ENCODE measurements around the gene MUSK.
"Not testable (repeated sequence)": the region's sequence is repeated elsewhere in the genome, so short reads cannot be mapped to it uniquely, and the experiment has no call there.

Gene MUSK

GRCh38 chr9:110820381-110820780 is 151.8 kb downstream of the MUSK start:
- no peak for DNase-seq

- no peak for DNase-seq
Measured at GRCh38 chr9:110821064-110821463, 152.5 kb downstream of the MUSK start.

GRCh38 chr9:110825129-110825528 is 156.5 kb downstream of the MUSK start:
- not testable (repeated sequence) for DNase-seq

- no peak for DNase-seq
Measured at GRCh38 chr9:110825950-110826349, 157.4 kb downstream of the MUSK start.

GRCh38 chr9:110826400-110826799 is 157.8 kb downstream of the MUSK start:
- DNase-seq, result not testable (repeated sequence)

- DNase-seq, result no peak
Measured at GRCh38 chr9:110828264-110828663, 159.7 kb downstream of the MUSK start.

GRCh38 chr9:110830495-110830894 is 161.9 kb downstream of the MUSK start:
- no peak for DNase-seq

GRCh38 chr9:110832926-110833325 is 164.3 kb downstream of the MUSK start:
- no peak for DNase-seq

GRCh38 chr9:110835404-110835803 is 166.8 kb downstream of the MUSK start:
- no peak for DNase-seq

- no peak for DNase-seq
Measured at GRCh38 chr9:110835859-110836271, 167.3 kb downstream of the MUSK start.

GRCh38 chr9:110837401-110838005 is 168.9 kb downstream of the MUSK start:
- no peak for DNase-seq

- DNase-seq, result no peak
Measured at GRCh38 chr9:110842169-110842568, 173.6 kb downstream of the MUSK start.

- no peak for DNase-seq
Measured at GRCh38 chr9:110842986-110843385, 174.4 kb downstream of the MUSK start.

- no peak for DNase-seq
Measured at GRCh38 chr9:110844121-110844520, 175.5 kb downstream of the MUSK start.

GRCh38 chr9:110846215-110846614 is 177.6 kb downstream of the MUSK start:
- no peak for DNase-seq

GRCh38 chr9:110847671-110848070 is 179.1 kb downstream of the MUSK start:
- no peak for DNase-seq

- DNase-seq, result no peak
Measured at GRCh38 chr9:110850401-110851135, 182.0 kb downstream of the MUSK start.
